GM19193 (cell line): ENCODE measurements around the gene DYNC2H1.

ENCODE experiments used
- POLR2A ChIP-seq: IDR thresholded peaks from 4 replicates; pipeline ENCODE4 v1.6.1; 2011; ENCODE audit not compliant: insufficient read depth, insufficient read length; ENCODE audit errors: extremely low read depth

Gene DYNC2H1

GRCh38 chr11:103488579-103488978 lies 379.4 kb downstream of the DYNC2H1 start:
- TF ChIP-seq POLR2A, result no peak

- TF ChIP-seq POLR2A, result no peak
These were observed 382.6 kb downstream of the DYNC2H1 start for GRCh38 chr11:103491777-103492176.

GRCh38 chr11:103494491-103494890 lies 385.3 kb downstream of the DYNC2H1 start:
- TF ChIP-seq POLR2A, result no peak

- no peak for TF ChIP-seq POLR2A
These were observed 388.0 kb downstream of the DYNC2H1 start for GRCh38 chr11:103497268-103497667.

- no peak for TF ChIP-seq POLR2A
These were observed 390.6 kb downstream of the DYNC2H1 start for GRCh38 chr11:103499710-103500340.

DNA sequence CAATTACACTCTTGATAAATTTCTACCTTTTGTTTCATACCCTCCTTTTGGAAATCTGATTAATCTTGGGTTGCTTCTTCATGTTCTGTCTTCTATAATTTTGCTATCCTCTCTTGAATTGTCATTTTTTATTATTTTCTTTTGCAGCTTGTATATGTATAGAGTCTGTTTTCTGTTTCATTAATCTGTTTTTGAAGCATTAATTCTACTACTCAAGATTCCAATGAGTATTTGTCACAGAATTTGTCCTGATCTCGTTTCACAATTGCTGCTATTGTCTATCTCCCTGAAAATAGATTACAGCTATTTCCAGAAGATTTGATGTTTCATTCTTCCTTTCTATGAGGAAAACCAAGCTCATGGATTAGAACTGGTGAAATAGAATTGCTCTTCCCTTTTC lies 406.1 kb downstream of the DYNC2H1 start:
- TF ChIP-seq POLR2A, result no peak

DNA sequence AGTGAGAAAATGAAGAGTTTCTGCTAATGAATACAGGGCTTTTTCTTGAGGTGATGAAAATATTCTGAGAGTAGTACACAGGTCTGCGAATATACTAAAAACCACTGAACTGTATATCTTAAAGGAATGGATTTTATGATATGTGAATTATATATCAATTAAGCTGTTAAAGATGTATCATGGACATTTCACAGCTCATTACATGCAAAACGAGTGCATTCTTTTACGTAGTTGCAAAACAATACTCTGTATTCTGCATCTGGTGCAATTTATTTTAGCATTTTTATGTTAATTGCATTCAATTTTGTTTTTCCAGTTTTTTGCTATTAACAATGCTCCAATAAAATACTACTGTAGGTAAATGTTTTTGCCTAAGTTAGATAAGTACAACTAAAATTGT lies 411.6 kb downstream of the DYNC2H1 start:
- TF ChIP-seq POLR2A, result no peak

- no peak for TF ChIP-seq POLR2A
These were observed 415.8 kb downstream of the DYNC2H1 start for GRCh38 chr11:103525069-103525468.

DNA sequence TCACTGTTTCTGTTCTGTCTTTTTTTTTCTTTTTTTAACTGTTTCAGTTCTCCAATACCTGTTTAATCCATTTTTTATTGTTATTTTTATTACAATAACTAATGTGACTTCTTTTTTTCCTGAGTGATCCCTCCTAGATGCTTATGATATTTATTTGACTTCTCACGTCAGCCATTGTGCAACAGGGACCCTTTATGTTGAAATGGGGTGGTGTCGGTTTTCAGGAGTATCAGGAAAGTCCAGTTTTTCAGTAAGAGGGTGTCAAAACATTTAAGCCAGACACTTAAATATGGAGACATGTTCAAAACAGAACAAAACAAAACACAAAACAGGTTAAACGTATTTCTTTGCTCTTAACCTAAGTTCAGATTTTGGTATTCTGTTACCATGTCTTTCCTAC lies 418.8 kb downstream of the DYNC2H1 start:
- TF ChIP-seq POLR2A, result no peak

DNA sequence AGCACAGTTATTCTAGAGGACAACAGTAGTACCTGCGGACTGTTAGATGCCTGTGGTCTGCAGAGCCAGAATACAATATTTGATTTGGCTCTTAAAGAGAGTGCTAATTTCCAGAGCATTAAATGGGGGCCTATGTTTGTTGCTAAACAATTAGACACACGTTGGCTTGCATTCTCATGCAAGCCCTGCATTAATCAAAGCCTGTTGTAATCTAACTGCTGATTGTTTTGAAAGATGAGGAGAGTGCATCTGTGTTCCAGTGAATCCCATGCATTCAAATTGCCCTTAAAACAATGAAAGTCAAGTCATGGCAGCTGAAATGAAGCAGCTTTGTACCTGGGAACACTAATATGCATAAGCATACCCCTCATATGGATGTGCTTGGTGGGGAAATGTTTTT lies 419.4 kb downstream of the DYNC2H1 start:
- no peak for TF ChIP-seq POLR2A

DNA sequence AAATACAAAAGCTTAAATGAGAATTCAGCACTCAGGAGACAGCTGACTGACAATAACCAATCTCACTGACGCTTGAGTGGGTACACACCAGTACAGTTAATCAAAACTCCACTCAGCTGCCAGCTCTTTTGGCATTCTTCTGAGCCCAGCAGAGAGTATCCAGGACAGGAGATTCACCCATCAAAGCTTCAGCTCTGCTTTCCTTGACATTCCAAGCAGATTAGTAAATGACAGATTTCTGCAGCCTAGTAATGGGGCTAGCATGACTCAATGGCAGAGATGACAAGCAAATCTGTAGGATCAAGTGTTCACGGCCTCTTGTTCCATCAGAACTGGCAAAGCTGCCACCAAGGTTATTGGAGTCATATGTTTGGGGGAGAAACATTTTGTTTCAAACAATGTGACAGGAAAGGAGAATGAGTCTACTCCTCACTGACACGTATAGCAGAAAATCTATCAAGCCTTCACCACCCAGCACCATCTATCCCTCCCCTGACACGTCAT lies 420.0 kb downstream of the DYNC2H1 start:
- no peak for TF ChIP-seq POLR2A
